ENCODE results near the gene OTX1. TPM values are rescaled to one million over a fixed set of nuclear protein-coding genes. Genes with fewer than 3 reads are reported as not detected.
"Not testable (repeated sequence)": the region's sequence is repeated elsewhere in the genome, so short reads cannot be mapped to it uniquely, and the experiment has no call there.

OTX1 gene
- total RNA-seq, result not detected in 2 replicates

DNA sequence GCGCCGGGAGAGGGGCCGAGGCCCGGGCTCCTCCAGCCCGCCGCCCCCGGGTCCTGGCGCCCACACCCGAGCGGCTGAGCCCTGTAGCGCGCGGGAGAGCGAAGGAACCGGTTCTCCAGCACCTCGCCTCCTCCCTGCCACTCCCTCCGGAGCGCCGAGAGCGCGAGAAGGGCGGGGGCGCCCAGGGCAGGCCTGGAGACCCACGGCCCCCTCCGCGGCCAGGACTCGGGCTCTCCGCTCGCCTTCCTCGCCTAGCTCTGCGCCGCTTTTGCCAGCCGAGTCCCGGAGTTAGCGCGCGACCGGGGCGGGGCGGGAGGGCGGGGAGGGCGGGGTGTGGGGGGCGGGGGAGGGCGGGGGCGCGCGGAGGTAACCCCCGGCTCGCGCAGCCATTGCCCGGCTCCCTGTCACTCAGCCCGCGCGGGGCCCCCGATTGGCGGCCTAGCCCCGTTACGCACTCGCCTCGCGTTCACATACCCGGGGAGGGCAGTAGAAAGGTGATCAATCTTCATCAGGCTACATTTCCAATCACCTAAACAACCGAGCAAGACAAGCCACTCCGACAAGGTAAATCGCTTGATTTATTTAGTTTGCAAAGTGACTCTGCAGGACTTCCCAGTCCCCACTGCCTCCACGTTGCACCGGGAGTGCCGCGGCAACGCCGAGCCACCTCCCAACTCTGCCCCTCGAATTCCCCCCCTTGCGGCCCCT lies at the start of gene OTX1:
Gene OTX1, plus strand, starts transcription at position 497 of the 708 bp plus-strand sequence. CDS start 2,161 bp downstream, outside the sequence.
- no peak for DNase-seq (ENCODE audit: extremely low read depth, low read depth, low spot score)

DNA sequence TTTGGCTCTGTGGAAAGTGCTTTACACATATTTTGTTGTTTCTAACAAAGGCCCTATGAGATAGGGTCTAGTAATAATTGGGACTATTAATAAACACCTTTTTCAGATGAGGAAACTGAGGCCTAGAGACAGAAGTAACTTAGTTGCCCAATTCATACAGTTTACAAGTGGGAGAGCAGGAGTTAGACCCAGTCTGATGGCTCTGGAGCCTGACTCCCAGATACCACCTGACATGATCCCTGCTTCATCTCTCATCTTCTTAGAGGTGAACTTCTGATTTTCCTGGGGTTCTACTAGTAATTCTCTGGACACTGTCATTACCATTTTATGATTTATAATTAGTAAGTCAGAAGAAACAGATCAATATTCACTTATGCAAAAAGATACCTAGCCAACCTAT lies 49.1 kb upstream of the OTX1 start:
- no peak for DNase-seq (ENCODE audit: extremely low read depth, low read depth, low spot score)

DNA sequence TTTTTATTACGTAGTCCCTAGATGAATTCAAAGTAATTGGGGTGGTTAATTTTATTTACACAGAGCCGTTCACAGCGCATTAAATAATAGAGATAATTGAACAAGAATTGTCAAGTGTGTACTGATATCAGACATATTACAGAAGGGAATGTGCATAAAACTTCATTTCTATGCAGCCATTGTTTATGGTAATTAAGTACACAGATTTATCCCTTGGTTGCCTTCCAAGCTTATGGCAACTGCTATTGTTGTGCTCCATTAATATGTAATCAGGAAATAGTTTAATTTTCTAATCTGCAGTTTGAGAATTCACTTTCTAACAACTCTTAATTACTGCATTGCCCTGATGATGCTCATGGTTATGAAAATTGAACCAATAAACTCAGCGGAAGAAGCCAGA lies 47.3 kb upstream of the OTX1 start:
- DNase-seq (ENCODE audit: extremely low read depth, low read depth, low spot score), result no peak

DNA sequence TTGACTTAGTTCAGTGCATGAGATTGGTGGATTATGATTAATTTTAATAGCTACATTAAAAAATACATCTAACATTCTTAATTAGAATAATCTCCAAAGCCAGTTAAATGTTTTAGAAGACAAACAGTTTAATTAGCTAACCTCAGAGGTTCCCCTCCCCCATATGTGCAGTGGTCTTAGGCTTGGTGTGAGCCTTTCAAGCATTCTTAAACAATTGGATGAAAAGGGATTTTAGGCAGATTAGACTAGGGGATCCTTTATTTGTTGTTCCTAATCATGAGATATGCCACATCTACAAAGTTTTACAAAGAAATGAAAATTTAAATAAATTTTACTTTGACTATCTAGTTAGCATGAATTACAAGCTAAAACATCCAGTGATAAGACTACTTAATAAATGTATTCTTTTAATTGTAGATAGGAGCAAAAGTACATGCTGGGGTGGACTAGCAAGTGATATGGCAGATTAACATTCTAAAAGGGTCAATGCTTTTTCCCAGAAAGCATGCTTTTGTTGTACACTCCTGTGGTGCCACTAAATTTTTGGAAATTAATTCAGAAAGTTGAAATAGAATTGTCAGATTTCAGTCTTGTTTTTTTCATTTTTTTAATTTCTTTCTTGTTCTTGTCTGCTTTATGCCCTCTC lies 42.7 kb upstream of the OTX1 start:
- no peak for DNase-seq (ENCODE audit: extremely low read depth, low read depth, low spot score)

DNA sequence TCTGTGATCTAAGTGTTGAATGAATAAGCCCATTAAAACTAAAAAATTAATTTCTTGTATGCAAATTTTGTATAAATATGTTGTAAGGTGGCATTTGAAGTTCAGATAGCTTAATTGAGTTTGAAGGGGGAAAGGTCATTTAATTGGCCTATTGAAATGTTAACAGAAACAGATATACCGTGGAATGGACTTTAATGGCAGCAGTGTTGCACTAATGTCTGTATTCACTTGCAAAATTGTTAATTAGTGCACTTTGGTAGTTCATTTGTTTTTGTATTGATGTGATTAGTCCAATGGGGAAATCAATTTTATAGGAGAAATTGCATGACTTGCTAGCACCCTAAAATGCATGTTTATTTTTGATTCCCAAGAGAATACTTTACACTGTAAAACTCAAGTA lies 41.8 kb upstream of the OTX1 start:
- no peak for DNase-seq (ENCODE audit: extremely low read depth, low read depth, low spot score)

DNA sequence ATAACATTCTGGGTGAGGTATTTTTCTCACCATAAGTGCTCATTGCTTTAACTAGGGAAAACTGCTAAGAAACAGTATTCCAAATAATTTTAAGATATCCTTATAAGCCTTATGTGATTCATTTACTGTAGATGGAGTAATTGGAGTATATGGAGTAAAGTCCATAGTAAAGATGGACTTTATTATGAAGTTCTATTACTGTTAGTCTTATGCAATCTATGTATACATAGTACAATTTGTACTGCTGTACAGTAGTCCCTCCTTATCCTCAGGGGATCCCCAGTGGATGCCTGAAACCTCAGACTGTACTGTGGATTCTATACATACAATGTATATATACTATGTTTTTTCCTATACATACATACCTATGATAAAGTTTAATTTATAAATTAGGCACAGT lies 41.1 kb upstream of the OTX1 start:
- DNase-seq (ENCODE audit: extremely low read depth, low read depth, low spot score), result no peak

DNA sequence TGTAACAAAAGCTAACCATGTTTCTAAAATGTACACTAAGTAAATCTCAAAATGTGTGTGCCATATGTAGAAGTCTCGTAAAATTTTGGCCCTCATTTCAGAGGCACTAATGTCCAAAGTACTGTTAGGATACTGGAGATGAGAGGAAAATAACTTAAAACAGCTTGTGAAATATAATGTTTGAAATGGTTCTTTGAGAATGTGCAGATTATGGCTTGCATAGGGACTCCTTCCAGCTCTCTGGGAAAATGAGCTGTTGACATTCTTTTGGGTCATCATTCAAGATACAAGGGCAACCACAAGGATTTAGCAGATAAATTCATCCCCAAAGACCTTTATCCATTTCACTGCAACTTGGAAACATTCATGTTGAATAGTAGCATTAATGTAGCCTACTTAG lies 38.1 kb upstream of the OTX1 start:
- no peak for DNase-seq (ENCODE audit: extremely low read depth, low read depth, low spot score)

DNA sequence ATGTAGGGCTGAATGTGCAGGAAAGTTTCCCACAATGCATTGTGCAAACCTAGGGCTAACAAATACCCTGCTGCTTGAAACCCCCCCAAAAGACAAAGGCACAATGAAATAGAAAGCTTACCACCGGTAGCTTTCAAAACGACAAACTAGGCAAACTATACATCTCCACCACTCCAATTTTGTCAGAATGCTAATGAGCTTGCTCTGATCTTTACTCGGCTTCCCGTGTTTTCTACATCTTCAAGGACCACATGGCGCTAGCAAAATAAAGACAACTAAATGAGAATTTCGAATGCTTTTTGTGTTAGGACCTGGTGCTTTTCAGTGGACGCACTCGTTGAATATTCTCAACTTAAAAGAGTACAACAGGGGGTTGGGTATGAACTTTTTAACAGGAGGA lies 37.2 kb upstream of the OTX1 start:
- DNase-seq (ENCODE audit: extremely low read depth, low read depth, low spot score), result no peak

DNA sequence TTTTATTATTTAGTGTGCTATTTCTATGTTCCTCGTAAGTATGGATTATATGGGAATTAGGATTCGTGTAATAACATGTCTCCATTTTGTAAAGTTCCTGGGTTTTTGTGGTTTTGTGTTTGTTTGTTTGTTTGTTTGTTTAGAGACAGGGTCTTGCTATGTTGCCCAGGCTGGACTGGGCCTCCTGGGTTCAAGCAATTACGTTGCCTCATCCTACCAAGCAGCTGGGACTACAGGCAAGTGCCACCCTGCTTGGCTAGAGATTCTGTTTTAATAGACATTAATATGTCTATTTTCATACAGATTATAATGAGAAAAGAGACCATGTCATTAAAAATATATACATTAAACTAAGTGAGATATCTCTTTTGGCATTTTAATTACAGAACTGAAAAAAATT lies 35.2 kb upstream of the OTX1 start:
- DNase-seq (ENCODE audit: extremely low read depth, low read depth, low spot score), result no peak

DNA sequence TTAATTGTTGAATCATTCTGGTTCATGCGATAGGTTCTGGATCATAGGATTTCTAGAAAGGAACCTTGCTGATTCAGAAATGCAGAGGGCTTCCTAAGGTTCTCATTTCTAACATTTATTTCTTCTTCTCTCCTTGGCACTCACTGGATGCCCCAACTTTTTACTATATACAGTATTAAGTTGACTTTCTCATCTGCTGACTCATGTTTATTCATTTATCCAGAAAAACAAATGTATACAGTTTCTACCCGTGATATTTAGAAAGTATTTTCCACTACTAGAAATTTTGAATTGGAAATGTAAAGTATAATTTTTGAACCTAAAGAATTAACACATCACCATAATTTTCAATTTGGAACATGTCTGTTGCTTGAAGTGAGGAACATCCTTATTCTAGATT lies 32.2 kb upstream of the OTX1 start:
- DNase-seq (ENCODE audit: extremely low read depth, low read depth, low spot score), result no peak

DNA sequence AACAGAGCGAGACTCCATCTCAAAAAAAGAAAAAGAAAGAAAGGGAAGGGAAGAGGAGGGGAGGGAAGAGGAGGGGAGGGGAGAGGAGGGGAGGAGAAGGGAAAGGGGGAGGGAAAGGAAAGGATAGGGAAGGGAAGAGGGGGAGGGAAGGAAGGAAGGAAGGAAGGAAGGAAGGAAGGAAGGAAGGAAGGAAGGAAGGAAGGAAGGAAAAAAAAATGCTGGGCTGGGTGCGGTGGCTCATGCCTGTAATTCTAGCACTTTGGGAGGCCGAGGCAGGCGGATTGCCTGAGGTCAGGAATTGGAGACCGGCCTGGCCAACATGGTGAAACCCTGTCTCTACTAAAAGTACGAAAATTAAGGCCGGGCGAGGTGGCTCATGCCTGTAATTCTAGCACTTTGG lies 30.9 kb upstream of the OTX1 start:
- not testable (repeated sequence) for DNase-seq (ENCODE audit: extremely low read depth, low read depth, low spot score)

DNA sequence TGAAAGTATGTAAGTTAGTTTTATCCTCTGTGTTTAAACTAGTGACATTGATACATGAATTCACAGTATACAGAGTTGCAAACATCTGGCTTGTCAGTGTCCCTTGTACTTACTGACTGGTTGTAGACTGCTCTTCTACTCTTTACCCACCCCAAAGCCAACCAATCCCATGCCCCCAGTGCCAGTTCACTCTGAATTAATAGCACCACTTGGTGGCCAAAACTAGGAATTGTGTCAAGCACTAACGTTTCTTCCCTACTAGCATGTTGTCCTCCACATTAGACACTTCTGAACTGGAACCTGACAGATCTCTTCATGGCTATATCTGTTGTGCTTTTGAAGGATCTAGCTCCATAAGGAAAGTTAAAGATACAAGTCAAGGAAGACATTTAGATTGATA lies 27.2 kb upstream of the OTX1 start:
- no peak for DNase-seq (ENCODE audit: extremely low read depth, low read depth, low spot score)

DNA sequence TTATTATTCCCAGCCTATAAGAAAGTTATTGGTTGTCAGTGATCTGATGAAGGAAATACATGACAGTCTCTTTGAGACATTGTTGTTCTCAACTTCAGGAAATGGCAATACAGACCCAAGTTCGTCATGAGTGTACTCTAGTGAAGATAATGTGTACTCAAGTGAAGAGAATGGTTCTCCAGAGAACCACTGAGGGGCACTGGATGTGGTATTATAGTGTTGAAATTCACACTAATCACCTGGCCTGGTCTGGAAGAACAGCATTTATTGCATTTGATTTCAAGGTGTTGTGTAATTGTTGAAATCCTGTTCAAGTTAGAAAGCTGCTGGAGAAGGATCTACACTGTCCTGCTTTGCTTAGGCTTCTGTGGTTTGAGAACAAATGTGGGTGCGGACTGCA lies 23.4 kb upstream of the OTX1 start:
- no peak for DNase-seq (ENCODE audit: extremely low read depth, low read depth, low spot score)

DNA sequence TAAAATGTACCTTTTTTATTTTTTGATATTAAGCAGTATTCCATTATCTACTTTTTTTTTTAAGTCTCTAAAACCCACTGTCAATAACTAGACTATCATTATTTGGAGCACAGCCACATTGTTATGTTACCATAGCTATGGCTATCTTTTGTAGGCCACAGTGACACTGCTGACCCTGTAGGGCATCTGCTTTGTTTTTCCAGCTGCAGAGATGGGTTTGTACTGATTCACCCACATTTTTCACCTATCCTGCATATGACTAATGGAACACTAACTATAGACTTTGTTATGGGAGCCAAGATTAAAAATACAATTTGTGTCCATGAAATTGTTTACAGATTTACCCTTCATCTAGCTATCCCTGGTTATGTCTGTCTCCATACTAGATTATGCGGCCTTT lies 21.6 kb upstream of the OTX1 start:
- DNase-seq (ENCODE audit: extremely low read depth, low read depth, low spot score), result no peak

DNA sequence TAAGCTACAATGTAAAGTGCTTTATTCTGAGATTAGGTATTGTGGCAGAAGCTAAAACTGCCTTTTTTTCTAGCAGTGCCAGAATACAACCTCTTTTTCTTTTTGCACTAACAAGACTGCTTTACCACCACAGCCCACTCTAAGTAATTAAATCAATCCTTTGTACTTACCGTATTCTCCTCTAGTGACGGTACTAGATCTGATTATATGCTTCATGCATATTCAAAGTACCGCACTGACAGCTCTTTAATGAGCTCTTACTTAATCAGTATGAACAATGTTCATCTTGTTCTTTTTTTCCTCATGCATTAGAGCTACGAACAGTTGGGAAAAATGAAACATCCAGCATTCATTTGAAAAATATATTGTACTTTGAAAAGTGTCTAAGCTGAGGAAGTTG lies 16.1 kb upstream of the OTX1 start:
- no peak for DNase-seq (ENCODE audit: extremely low read depth, low read depth, low spot score)

DNA sequence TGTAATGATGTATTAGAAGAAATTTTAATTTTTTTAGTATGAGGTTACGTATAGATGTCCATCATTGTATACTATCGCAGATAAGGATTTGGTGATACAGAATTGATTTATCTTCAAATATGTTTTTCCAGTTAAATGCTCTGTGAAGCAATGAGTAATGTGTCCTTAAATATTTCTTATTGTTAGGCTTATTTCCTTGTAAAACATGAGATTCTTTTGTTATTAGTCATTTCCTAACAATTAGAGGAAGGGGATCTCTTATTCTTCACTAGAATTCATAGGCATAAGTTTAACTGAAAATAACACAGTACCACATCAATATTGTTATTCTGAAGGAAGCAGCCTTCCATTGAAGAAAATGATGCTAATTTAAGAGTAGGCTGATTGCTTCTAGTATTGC lies 15.5 kb upstream of the OTX1 start:
- no peak for DNase-seq (ENCODE audit: extremely low read depth, low read depth, low spot score)

DNA sequence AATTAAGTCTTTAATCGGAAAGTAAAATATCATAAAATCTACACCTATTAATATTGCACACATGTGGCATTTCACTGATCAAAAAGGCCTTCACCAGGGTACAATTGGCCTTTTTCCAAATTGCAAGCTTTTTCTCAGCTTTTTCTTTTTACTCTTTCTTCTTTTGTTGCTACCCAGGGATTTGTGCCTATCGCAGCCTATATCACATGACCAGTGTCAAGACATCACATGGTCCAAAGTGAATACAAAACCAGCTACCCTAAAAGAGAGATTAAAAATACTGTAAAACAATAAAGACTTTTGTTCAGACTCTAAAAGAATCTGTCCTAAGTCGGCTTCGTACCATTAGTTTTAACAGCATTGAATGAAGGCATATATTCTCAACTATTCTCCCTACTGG lies 15.0 kb upstream of the OTX1 start:
- DNase-seq (ENCODE audit: extremely low read depth, low read depth, low spot score), result no peak

DNA sequence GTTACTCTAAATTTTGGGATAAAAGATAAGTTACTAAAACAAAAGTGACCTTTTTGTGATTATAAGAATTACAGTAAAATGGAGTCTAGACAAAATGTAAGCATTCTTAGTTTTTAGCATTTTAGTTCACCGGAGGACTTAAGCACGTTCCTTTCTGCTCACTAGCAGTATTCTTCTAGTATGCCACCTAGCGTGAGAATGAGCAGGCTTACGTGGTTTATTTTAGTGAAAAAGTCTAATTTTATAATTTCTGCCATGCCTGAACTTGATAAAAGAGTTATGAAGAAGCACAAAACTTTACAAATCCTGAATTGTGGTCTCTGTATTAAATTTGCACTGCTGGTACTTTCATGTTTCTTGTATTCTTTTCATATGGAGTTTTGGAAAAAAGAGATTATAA lies 12.6 kb upstream of the OTX1 start:
- no peak for DNase-seq (ENCODE audit: extremely low read depth, low read depth, low spot score)

DNA sequence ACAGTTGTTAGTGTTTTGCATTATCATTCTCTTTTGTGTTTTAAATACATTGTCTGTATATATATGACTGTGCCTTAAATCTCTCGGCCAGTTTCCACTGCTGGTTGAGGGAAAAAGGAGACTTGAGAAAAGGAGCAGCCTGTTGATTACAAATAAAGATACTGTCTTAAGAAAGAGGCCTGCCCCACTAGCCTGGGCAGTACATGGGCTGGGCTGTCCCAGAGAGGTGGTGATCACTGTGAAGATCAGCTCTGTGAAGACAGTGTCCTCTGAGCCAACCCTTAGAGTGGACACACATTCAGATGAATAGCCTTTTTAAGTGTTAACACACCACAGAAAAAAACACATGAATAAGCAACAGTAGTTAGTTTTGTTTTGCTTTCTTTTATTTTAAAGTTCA lies 10.0 kb upstream of the OTX1 start:
- no peak for DNase-seq (ENCODE audit: extremely low read depth, low read depth, low spot score)

DNA sequence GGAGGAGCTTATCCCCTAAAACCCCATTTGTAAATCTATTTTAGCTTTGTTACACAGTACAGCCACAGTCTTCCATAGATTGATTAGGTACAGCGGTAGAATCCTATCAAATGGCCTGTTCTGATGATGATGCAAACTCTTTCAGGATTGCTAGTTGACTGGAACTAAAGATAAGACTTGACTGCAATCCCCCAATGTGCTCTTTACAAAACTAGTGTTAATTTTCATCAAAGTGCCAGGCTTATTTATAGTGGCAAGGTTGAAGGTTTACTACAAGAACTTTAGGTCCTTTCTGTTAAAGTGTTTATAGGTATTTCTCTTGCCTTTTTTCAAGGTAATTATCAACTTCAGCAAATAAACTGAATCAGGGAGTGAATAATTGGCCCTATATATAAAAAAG lies 9.0 kb upstream of the OTX1 start:
- no peak for DNase-seq (ENCODE audit: extremely low read depth, low read depth, low spot score)

DNA sequence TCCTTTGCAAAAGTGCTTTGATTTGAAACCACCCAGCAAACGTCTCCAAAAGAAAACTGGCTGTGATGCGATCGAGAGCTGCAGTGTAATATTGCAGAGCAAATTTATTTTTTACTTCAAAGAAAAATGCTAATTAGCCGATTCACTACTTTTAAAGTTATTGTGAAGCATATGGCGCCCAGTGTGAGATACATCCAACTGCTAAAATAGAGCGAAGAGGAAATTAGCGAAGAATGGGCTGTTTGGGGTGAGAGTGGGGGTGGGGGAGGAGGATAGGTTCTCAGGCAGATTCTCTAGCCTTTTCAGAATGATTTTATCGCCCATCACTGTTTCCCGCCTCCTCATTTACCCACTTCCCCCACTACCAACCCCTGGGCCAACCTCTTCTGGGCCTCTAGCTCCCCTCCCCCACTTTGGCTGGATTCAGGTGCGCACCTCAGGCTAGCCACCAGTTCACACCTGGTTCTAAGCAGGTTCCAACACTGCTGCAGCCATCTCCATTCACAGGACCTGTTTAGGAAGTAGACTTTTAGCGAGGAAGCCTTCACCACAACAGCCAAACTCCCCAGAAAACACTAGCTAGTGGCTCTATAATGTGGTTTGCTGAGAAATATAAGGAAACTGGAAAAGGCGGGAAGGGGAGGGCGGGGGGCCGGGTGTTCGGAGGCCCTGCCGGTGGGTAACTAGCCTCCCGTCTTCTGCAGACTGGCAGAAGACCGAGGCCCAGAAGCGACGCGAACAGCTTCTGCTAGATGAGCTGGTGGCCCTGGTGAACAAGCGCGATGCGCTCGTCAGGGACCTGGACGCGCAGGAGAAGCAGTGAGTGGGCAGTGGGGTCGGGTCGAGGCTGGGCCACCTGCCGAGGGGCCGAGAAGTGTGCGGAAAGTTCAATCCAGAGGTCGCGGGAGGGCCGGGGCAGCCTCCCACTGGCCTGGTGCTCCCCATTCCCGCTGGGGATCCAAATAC lies 6.0 kb upstream of the OTX1 start:
- DNase-seq (ENCODE audit: extremely low read depth, low read depth, low spot score), result no peak

DNA sequence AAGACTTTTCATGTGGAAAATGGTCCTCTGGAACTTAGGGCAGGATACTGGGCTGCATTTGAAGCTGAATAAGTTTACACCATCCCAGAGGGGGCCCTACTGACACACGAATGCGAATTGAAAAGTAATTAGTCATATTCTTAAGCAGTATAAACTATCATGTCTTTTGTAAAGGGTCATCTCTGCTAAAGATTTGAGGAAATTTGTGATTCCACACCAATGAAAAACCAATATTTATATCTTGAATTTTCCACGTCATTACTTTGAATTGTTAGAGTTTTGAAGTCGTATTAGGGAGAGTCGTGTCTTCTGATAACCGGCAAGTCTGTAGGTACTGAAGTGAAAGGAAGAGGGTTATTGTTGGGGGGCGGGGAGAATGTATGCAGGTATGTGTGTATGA lies 4.1 kb upstream of the OTX1 start:
- no peak for DNase-seq (ENCODE audit: extremely low read depth, low read depth, low spot score)
